Renal cortical epithelial cell (primary cell): Measurements from ENCODE around the gene TSR2. TPM values are rescaled to one million over a fixed set of nuclear protein-coding genes. Genes with fewer than 3 reads are reported as not detected.
"Not testable (repeated sequence)": the region's sequence is repeated elsewhere in the genome, so short reads cannot be mapped to it uniquely, and the experiment has no call there.

ENCODE experiments used
- DNase-seq: peaks from one replicate; pipeline ENCODE4 v3.0.0-alpha.2; 2011; ENCODE audit warnings: low read depth
- total RNA-seq: library from RNA; depleted of rRNA; stranded (reverse); fragments of >200 nt; gene quantifications from 2 replicates; pipeline ENCODE4 v1.2.3, GENCODE V29; 2014

TSR2 gene
- total RNA-seq, 1 donor from 2014 or later, result 20.9 TPM

GRCh38 chrX:54473993-54474859 is 34.0 kb downstream of the TSR2 start:
- DNase-seq, result peak; percentile 64

GRCh38 chrX:54479136-54480111 is 39.2 kb downstream of the TSR2 start:
- DNase-seq, result peak; percentile 46

GRCh38 chrX:54482839-54483593 is 42.8 kb downstream of the TSR2 start:
- no peak for DNase-seq

GRCh38 chrX:54483946-54484345 is 43.7 kb downstream of the TSR2 start:
- DNase-seq, result no peak

- no peak for DNase-seq
Observed at GRCh38 chrX:54484666-54485065, 44.5 kb downstream of the TSR2 start.

GRCh38 chrX:54489819-54490218 is 49.6 kb downstream of the TSR2 start:
- not testable (repeated sequence) for DNase-seq

- DNase-seq, result peak; percentile 23
Observed at GRCh38 chrX:54492340-54492739, 52.1 kb downstream of the TSR2 start.

- DNase-seq, result peak; percentile 10
Observed at GRCh38 chrX:54494166-54494988, 54.2 kb downstream of the TSR2 start.

Other genes starting within 250 kb of the TSR2 start
- 1.9 and 6.7 TPM in 2 replicates for gene WNK3, start 82.4 kb upstream of the TSR2 start, total RNA-seq
- 1.7 and 9.3 TPM in 2 replicates for gene FGD1, start 55.8 kb downstream of the TSR2 start, total RNA-seq
- 32.5 and 50.2 TPM in 2 replicates for gene GNL3L, start 89.8 kb downstream of the TSR2 start, total RNA-seq